Stimulated activated CD4-positive, alpha-beta T cell treated with anti-CD3 and anti-CD28 coated beads, Interleukin-12 subunit alpha, Interleukin-12 subunit beta, amount 100 ng/mL, for 48 hours (primary cell): ENCODE measurements around the gene NXNL2.
A peak's percentile ranks its signal among the peaks of the same experiment; 100 is the strongest.

Source experiments
- DNase-seq, 3 donors: peaks; one replicate each; pipeline ENCODE4 v3.0.0-alpha.2; 2020; ENCODE audit warnings: low read depth in 2 of 3, low spot score in 1 of 3

NXNL2 gene

DNA sequence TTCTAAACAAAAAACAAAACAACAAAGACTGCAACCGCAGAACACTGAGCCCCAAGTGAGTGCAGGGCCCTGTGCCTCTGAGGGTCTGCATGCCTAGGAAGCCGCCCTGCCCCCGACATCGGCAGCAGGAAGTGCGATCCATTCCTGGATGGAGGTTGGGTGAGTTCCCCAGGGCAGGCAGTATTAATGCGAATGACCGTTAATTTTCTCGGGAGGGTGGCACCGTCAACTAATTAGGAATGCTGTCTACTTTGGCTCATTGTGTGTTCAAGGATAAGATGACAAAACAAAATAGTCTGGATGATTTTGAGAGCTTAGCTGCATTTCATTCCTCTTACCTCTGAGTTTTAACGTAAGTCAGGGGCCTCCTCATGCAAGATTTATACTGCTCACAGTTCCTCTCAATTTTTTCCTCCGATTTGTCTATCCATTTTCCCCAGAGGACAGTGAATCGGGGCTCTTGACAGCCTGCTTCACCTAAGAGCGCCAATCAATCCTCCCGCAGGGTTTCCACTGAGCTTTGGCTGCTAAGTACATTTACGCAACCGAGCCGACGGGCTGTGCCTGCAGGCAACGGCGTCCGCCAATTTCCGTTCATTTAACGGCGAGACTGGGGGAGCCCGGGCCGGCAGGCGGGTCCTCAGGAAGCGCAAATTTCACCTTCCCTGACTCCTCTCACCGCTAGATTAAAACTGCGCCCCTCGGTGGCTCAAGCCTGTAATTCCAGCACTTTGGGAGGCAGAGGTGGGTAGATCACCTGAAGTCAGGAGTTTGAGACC is 2.9 kb upstream of the NXNL2 start:
- no peak for DNase-seq

DNA sequence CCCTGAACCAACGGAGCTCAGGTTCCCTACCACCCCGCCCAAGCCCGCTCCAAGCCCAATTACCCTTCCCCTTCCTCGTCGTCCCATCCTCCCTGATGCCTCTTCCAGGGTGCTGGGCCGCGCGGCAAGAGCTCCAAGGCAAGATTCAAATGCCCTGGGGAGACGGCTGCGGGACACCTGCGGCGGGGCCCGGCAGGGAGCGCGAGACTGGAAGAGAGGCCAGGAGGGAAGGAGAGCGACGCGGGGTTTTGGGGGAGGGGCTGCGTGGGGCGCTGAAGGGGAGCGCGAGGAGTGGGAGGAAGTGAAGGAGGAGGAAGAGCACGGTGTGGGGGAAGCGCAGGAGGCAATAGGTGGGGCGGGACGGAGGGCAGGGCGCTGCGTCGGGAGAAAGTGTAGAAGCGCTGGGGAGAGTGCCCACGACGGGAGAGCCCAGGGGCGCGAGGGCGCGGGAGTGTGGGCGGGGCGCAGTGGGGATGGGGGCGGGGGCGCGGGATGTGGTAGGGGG is 975 bp upstream of the NXNL2 start:
- DNase-seq, result no peak

DNA sequence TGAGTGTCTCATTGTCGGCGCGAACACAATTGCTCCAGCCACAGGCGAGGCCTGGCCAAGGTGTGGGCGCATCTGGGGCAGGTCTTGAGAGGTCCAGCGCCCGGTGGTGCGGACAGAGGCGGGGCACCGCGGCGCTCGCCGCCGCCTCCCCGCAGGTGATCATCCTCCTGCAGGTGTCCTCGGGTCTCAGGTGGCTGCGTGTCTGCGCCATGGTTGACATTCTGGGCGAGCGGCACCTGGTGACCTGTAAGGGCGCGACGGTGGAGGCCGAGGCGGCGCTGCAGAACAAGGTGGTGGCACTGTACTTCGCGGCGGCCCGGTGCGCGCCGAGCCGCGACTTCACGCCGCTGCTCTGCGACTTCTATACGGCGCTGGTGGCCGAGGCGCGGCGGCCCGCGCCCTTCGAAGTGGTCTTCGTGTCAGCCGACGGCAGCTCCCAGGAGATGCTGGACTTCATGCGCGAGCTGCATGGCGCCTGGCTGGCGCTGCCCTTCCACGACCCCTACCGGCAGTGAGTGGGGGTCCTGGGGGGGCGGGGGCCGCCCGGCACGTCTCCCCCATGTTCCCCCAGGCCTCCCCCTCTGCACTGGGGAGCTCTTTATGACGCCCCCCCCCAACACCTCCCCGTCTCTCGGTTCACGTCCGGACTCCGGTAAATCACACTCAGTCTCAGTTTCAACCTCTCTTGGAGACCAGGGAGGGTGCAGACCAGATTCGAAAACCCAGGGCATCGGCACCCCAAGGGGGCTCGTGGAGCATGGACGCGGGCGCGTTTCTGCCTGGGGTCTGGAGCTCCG is 446 bp downstream of the NXNL2 start:
- no peak for DNase-seq

DNA sequence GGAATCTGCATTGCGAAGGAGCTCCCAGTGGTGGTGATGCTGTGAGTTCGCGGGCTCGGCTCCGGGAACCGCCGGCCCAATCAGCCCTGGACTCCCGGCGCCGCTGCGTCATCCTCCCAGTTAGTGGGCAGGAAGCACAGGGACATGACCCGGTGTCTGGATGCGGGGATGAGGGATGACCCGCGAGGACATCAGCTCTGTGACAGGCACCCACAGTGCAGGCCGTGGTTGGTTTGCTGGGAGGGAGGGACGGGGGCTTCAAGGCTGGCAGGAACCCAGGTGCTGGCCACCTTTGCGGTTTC is 996 bp downstream of the NXNL2 start:
- DNase-seq, result no peak

DNA sequence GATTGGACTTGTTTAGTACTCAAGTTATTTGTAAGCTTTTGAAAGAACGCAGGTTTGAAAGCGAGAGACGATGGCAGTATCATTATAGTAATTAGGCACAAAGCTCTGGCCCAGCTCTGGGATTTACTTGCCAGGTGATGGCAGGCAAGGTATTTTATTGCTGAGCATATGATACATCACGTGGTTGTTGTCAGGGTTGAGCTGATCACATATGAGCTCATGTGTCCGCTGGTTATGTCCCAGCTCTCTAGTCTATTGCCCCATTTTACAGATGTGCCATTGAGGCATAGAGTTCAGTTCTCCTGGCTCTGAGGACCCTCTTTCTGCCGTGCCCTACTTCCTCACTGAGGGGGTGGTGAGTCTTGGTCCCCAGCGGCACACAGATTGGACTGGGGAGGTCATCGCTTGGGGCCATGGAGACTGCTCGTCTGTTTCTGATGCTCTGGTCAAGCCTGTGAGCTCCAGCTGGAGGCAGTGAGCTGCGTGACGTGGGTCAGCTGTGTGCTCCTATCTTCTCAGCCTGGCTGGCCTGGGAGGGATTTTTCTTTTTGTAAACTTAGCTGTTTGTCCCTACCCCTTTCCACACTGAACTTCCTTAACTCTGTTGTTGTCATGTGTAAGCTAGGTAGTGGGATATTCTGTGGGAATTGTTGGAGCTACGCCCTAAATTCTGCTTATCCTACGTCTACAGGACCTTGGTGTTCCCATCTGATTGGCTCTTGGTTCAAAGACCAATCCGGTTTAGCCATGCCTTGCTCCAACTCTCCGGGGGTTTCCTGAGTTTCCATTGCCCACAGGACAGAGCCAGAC is 2.2 kb downstream of the NXNL2 start:
- DNase-seq, result no peak

DNA sequence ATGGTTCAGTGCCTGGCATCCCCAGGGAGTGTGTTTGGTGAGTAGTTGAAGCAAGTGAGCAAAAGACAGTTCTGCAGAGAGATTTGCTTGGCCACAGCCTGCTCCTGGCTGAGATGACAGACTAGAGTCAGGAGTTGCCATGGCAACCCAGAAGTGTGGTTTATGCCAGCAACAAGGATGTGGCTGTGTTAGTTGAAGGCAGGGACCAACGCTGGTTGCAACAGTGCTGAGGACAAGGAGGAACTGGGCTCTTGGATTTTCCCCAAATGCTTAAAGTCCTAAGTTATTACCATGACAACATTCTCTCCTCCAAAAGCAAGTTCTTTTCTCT is 2.7 kb downstream of the NXNL2 start:
- DNase-seq, result peak in 1 of 3 donors; percentile 26

DNA sequence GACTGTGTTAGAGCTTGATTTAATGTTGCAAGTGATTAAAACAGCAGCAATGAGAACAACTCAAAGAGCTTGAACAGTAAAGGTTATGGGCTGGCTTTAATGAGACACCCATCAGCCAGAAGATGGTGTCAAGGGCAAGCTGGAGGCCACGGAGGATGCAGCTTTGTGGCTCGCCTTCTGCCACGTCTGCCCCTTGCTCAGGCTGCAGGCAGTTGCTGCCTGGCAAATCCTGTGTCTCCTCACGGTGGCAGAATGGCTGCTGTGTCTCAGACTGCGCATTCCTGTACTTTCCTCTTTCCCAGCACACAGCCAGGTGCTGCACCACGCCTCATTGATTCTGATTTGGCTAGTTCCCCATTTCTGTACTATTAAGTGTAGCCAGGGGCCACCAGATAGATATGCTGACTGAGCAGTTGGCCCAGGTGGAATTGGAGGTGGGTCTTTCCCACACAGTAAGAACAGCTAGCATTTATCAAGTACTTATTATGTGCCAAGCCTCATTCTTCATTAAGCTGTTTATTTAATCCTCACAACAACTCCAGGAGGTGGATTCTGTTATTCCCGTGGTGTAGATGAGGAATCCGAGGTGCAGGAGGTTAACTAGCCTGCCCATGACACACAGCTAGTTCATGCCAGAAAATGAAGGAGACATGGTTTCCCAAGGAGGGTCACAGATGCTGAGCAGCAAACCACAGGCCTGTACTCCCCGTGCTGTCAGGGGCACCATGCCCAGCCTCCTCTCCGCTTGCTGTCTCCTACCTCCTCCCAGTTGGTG is 3.5 kb downstream of the NXNL2 start:
- no peak for DNase-seq

DNA sequence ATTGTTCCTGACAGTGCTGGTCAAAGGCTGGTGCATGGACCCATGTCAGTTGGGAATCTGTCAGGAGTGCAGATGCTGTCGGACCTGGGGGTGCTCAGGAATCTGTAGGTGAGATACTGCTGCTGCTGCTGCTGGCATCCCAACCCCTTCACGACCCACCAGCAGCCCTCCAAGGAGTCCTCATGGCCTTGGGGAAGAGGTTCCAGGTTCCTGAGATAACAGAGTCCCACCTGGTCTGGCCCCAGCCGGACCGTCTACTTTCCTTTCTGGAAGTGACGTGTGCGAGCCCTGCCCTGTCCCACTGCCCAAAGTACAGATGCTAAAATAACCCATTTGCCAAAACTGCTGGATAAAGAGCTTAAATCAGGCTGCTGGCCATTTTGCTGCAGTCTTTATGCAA is 4.3 kb downstream of the NXNL2 start:
- DNase-seq, result no peak

DNA sequence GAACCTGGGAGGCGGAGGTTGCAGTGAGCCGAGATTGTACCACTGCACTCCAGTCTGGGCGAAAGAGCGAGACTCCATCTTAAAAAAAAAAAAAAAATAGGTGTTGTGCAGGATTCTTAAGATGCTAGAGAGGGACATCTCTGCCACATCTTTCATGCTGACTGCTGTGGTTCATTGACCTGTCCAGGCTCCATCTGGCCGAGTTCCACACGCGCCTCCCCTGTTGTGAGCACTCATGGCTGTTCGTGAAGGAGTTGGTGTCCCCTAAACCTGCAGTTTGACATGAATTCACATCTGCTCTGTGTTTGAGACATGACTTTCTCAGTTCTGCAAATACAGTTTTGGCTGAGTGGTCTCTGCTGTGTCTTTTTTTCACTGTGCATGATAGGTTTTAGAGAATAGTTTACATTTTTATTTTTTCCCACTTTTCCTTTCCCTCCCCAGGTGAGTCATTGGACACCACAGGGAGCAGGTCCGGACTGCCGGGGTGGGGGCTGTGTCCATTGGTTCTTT is 5.3 kb downstream of the NXNL2 start:
- no peak for DNase-seq

DNA sequence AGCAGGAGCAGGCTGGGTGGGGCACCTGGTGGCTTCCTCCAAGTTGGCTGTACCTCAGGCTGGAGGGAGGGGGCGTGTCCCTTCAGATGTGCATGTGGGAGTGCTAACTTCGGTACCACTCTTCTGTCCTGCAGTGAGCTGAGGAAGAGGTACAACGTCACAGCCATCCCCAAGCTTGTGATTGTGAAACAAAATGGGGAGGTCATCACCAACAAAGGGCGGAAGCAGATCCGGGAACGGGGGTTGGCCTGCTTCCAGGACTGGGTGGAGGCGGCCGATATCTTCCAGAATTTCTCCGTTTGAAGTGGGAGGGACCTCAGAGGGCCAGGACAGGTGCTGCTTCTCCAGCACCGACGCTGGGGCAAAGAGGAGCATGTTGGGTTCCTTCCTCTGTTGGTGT is 9.3 kb downstream of the NXNL2 start:
- no peak for DNase-seq

DNA sequence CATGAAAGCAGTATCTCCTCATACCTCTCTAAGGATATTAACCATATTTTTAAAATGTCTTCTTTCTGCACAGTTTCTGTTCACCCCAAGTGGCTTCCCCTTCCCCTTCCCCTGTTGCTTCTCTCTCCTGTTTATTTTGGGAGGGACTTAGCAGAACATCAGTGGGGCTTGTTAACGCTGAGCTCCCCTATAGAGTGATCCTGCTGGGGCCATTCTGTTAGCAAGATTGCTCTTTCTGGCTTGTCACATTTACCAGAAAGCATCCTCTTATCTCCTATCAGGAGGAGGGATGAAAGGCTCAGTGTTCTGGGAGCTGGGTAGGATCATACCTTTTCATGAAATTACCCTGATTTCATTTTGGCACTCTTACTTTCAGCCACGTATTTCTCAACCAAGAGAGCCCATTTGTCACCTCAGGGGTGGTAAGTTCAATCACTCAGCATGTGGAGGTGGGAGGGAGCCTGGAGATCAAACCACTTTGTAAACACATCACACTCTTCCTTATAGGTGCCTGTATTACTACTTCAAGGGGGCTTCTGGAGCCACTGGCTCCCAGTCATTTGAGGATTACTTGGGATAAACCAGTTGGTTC is 16.7 kb downstream of the NXNL2 start:
- DNase-seq, result no peak

DNA sequence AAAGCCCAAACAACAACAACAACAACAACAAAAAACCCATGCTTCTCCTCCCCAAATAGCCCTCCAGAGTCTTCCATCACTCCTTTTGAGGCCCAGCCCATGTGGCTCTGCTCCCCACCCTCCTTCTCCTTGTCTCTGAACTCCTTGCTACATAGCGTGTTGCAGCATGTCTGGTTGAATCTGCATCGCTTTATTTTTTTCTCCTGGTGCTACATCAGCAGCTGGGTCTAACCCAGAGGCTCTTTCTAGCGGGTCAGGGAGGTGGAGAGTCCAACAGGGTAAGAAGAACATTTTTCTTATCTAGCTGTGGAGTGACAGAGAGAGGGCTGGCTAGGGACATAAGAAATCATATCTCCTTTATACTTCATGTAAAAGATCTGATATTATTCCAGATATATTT is 18.4 kb downstream of the NXNL2 start:
- DNase-seq, result no peak

DNA sequence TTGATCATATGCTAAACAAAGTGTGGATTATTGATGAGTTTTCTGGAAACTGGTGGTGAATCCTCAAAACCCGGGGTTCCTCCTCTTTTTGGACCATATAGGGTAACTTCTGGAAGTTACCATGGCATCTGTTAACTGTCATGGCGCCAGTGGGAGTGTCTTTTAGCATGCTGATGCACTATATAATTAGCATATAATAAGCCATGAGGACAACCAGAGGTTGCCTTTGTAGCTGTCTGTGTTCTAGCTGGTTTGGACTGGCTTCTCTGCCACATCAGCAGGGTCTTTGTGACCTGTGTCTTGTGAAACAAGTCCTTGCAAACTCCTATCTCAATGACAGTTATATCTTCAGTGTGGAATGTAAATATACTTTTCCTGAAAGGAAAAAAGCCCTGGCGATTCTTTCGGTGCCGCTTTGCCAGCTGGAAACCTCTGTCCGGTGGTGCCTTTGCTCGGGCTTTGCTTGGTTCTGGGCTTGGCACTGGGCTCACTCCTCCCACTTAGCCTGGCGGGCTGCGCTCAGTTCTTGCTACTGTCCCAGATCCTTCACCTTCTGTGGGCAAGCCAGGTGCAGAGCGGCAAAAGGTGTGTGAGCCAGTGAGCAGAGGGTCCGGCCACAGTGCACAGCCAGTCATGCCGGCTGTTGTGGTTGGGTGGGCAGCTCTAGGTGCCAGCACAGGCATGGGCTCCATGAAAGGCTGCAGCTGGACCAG is 20.4 kb downstream of the NXNL2 start:
- DNase-seq, result no peak

DNA sequence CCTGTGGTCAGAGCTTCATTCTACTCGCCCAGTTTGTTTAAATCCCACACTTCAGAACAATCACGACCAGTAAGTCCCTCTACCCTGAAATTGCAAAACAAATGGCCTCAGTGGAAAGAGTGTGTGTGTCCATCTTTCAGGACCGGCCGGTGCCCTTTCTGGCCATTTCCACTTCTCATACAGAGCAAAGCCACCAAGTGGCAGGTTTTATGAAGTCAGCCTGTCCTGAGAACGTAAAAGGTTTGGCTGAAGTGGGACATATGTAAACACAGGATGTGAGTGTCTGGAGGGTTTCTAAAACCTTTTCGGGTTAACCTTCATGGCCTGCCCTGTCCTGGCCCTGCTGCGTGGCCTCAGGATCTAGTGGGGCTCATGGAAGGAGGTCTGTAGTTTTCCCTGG is 24.7 kb downstream of the NXNL2 start:
- DNase-seq, result no peak

DNA sequence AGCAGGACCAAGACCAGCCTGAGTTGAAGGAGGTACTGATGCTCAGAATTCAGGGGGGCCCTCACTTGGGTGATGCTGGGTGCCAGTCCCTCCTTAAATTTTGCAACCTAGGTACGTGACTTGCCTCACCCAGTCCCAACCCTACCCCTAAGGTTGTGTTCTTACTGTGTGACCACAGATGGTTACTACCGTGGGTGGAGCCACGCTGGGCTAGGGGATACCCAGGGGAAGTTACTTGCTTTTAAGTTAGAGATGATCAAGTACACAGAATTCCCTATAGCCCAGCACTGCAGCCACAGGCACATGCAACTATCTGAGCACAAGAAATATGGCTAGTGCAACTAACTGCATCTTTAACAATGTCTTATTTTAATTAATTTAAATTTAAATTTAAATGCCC is 32.9 kb downstream of the NXNL2 start:
- no peak for DNase-seq

DNA sequence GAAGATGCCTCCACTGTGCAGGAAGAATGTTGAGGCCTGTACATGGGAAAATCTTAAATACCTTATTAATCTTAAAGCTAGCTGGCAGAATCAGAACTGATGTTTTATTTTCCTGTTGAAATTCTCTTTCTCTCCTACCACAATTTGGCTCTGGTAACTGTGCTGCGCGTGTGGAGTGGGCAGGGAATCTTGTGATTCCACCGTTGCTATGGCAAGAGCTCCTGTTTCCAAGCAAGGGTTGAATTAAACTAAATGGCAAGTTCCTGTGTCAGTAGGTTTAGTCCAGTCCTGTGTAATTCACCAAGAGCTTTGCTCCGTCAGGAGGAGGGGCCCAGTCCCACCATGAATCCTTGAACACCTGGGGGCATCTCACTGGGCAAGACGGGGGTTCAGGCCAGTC is 36.4 kb downstream of the NXNL2 start:
- no peak for DNase-seq

DNA sequence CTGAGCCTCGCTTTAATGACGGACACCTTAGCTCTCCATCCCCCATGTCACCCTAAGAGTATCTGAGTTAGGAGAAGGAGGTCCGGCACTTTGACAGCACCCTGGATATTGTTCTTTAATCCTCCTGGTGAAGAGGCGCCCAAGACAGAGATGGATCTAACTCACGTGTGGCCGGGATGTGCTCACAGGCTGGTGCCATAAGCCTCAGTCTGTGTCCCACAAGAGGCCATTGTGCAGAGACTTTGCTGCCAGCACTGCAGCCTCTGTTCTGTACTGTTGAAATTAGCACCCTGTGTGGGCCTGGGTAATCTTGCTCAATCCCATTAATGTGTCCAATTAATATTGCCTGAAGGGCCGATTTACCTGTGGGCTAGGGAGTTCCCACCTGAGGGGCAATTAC is 37.7 kb downstream of the NXNL2 start:
- no peak for DNase-seq

DNA sequence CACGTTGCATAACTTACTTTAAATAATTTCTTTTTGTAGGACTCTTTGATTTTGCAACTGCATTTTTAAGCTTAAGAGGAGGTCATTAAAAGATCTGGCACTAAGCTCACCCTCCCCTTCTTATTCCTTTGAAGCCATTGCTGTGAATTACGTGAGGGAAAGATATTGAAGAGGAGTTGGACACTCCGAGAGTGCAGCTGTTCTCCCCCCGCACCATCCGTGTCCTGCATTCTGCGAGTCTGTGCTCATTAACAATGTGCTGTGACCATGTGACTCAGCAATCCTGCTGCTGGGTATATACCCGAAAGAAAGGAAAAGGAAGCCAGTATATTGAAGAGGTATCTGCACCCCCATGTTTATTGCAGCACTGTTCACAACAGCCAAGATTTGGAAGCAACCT is 40.0 kb downstream of the NXNL2 start:
- no peak for DNase-seq

DNA sequence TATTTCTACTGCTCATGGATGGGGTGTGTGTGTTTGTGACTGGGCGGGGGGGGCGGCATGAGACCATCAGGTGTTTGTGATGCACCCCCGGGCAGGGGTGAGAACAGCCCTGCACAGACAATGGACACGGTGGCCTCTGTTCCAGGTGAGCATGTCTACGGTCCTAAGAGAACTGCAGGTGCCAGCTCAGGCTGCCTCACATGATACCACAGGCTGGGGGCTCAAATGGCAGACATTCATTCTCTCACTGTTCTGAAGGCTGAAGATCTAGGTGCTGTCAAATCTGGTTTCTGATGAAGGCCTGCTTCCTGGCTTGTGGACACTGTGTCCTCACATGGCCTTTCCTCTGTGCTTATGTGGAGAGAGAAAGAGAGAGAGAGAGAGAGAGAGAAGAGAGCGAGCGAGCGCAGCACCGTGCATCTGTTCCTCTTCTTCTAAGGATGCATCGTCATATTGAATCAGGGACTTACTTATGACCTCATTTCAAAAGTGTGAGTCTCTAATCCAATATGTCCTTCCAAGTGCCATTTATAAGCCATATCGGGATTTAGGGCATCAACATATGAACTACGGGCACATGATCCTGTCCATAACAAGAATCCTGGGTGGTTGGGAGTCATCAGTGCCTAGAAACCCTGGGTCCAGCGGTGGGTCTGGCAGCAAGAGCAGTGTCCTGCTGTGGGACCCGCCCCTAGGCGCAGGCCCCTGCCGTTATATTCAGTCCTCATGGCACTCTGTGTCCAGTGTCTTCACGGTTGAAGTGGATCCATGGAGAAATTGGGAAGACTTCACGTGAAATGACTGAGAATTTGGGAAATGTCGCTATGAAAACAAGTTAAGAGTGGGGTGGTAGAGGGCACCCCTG is 42.5 kb downstream of the NXNL2 start:
- DNase-seq, result no peak
